Heart right ventricle (tissue), 16 donors: ENCODE results near the gene UQCC5. TPM values are rescaled to one million over a fixed set of nuclear protein-coding genes. Genes with fewer than 3 reads are reported as not detected.

ENCODE experiments used
- ATAC-seq, 8 donors: fragments of 200-7000 bp; cut with Tn5 transposase; one replicate each; pipeline ENCODE4 v1.9.1; 2020; ENCODE audit warnings: mild to moderate bottlenecking in 8 of 8, moderate library complexity in 8 of 8, moderate number of reproducible peaks in 1 of 8
- DNase-seq, 2 donors: peaks; one replicate each; pipeline ENCODE4 v3.0.0-alpha.2; 2020
- H3K27ac ChIP-seq, 10 donors: fragments of 200-600 bp; sonication (generic) in 2 of 10; one replicate each; pipeline versions ENCODE4 v1.5.0 to v1.8.0; 2020 to 2022; ENCODE audit warnings: mild to moderate bottlenecking in 3 of 10
- H3K27me3 ChIP-seq, 7 donors: fragments of 200-600 bp; one replicate each; pipeline ENCODE4 v1.8.0; 2021 to 2022; ENCODE audit warnings: mild to moderate bottlenecking in 2 of 7
- H3K36me3 ChIP-seq, 9 donors: fragments of 200-600 bp; sonication (generic) in 1 of 9; one replicate each; pipeline versions ENCODE4 v1.5.0 to v1.8.0; 2020 to 2022; ENCODE audit warnings: mild to moderate bottlenecking in 2 of 9
- H3K4me1 ChIP-seq, 9 donors: fragments of 200-600 bp; sonication (generic) in 1 of 9; one replicate each; pipeline versions ENCODE4 v1.5.0 to v1.8.0; 2020 to 2022; ENCODE audit warnings: mild to moderate bottlenecking in 4 of 9
- H3K4me3 ChIP-seq, 10 donors: fragments of 200-600 bp; sonication (generic) in 2 of 10; one replicate each; pipeline versions ENCODE4 v1.5.0 to v1.8.0; 2020 to 2022; ENCODE audit warnings: mild to moderate bottlenecking in 7 of 10, moderate library complexity in 2 of 10
- H3K9me3 ChIP-seq, 11 donors: fragments of 200-600 bp in 10 of 11; sonication (generic) in 2 of 11; one replicate each; pipeline versions ENCODE4 v1.5.0 to v1.8.0; 2013 to 2022; ENCODE audit warnings: mild to moderate bottlenecking in 2 of 11, control low read depth in 1 of 11, moderate library complexity in 1 of 11
- WGBS, 2 donors: extraction: QIAGEN DNeasy Blood & Tissue Kit; methylation state at CpG; one replicate each; pipeline ENCODE4 v1.1.7; 2013; ENCODE audit warnings: inconsistent platforms in 1 of 2; 5-methylcytosine and 5-hydroxymethylcytosine counted together
- intact Hi-C, 10 donors: fragments of 100-400 bp; cut with DNase I; formaldehyde crosslinking; loops; one replicate each; pipeline versions ENCODE4 v1.11.1 to v1.14.2; 2022
- polyA plus RNA-seq, 2 donors: library from polyadenylated mRNA; stranded (reverse); fragments of 200-250 nt; gene quantifications; one replicate each; pipeline ENCODE4 v1.2.3, GENCODE V29; 2013
- total RNA-seq, 10 donors: library from RNA; stranded (reverse); fragmentation: NEBNext Ultra II Directional in 3 of 10; extraction: Animal tissue kit (Norgen Biotek cat#: 25700) in 3 of 10; gene quantifications; one replicate each; pipeline versions ENCODE4 v1.2.1 to v1.2.4, GENCODE V29; 2021 to 2023
- TF ChIP-seq, protein P1 (sequence below), 9 donors: fragments of 200-600 bp; sonication (generic) in 2 of 9; IDR thresholded peaks; one replicate each; pipeline versions ENCODE4 v1.5.0 to v1.8.0; 2021 to 2022; ENCODE audit warnings: antibody characterized with exemption in 9 of 9, mild to moderate bottlenecking in 5 of 9, moderate library complexity in 1 of 9
- donor health status: Arrhythmogenic right ventricular cardiomyopathy.
- donor health status: ischemic (EF 13 %, LVEDD 7.1; RV severe dilation, severe dysfunction).
- donor health status: healthy with polysubstance abuse.
- donor health status: DM: no; HTN: yes; CAD: no.
- donor health status: DM: no; HTN: no; CAD: no.
- donor health status: ischemic (EF 25% LVEDD 6.9; RV normal size, moderate dysfunction).
- donor health status: ischemic (EF 25% LVEDD 5.7; RV mildly dilated, moderate dysfunction).
- donor health status: healthy.
- donor health status: DM: yes; HTN: yes; CAD: no.
- donor health status: Ischemic cardiomyopathy.
- donor health status: ischemic (EF 35%, LVEDD 5.7; RV mildly dilated, moderate dysfunction).
- donor health status: nonischemic (EF 11% LVEDD 7.7; RV severe dilation, severe dysfunction).
- donor health status: DM: yes; HTN: yes; CAD: no.
- donor health status: PGD.
- donor health status: ischemic (EF 29% LVEDD 5.4; RV normal size, mild dysfunction).
- donor health status: nonischemic (EF 23%, LVEDD 6.1; RV moderate dilation, normal function).

UQCC5 gene
- total and polyA plus RNA-seq, 12 donors, result 30.2 to 147 (median 70.3) TPM

GRCh38 chr3:52512105-52512504, 24.3 kb upstream of the UQCC5 start:
- H3K4me3 ChIP-seq, result no peak overlapping the region
- DNase-seq (no peak), ATAC-seq (no peak)
- H3K9me3 ChIP-seq, result no peaks in the 10 kb centered on the region
- H3K36me3 ChIP-seq, result peaks cover 0 to 97% (median 0%) of the 10 kb centered on the region in 9 donors
- TF ChIP-seq, protein P1, sequence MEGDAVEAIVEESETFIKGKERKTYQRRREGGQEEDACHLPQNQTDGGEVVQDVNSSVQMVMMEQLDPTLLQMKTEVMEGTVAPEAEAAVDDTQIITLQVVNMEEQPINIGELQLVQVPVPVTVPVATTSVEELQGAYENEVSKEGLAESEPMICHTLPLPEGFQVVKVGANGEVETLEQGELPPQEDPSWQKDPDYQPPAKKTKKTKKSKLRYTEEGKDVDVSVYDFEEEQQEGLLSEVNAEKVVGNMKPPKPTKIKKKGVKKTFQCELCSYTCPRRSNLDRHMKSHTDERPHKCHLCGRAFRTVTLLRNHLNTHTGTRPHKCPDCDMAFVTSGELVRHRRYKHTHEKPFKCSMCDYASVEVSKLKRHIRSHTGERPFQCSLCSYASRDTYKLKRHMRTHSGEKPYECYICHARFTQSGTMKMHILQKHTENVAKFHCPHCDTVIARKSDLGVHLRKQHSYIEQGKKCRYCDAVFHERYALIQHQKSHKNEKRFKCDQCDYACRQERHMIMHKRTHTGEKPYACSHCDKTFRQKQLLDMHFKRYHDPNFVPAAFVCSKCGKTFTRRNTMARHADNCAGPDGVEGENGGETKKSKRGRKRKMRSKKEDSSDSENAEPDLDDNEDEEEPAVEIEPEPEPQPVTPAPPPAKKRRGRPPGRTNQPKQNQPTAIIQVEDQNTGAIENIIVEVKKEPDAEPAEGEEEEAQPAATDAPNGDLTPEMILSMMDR (IDR thresholded peaks at IDR 0.05), result no peak
- no peak overlapping the region for H3K27ac ChIP-seq
- intact Hi-C loops, result no loop called here
- peaks cover 0 to 7% (median 0%) of the 10 kb centered on the region in 9 donors for H3K4me1 ChIP-seq
- WGBS, 2 donors, result 69 to 73% methylated on average over 8 of the region's 8 CpGs
- no peaks in the 10 kb centered on the region for H3K27me3 ChIP-seq

DNA sequence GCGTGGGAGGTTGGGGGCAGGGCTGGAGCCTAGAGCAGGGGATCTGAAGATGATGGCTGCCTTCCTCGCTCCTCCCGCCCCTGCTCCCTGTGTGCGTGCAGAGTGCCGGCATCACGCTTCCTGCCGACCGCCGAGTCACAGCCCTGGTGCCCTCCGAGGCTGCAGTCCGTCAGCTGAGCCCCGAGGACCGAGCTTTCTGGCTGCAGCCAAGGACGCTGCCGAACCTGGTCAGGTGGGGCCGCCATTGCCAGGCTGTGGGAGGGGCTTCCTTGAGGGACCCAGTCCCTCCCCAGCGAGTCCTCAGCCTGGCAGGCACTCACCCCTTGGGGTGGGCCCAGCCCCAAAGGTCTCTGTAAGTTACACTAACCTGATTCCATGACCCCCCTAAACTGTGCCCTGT, 23.7 kb upstream of the UQCC5 start:
- no peaks in the 10 kb centered on the region for H3K27me3 ChIP-seq
- H3K9me3 ChIP-seq, result no peaks in the 10 kb centered on the region
- H3K4me1 ChIP-seq, result peaks cover 0 to 7% (median 0%) of the 10 kb centered on the region in 9 donors
- H3K27ac ChIP-seq, result no peak overlapping the region
- WGBS, 2 donors, result 81 to 89% methylated on average over 17 of the region's 17 CpGs
- intact Hi-C loops, result no loop called here
- TF ChIP-seq, protein P1 (IDR thresholded peaks at IDR 0.05), result no peak
- H3K4me3 ChIP-seq, result no peak overlapping the region
- DNase-seq (no peak), ATAC-seq (no peak)
- H3K36me3 ChIP-seq, result peaks cover 0 to 97% (median 0%) of the 10 kb centered on the region in 9 donors

DNA sequence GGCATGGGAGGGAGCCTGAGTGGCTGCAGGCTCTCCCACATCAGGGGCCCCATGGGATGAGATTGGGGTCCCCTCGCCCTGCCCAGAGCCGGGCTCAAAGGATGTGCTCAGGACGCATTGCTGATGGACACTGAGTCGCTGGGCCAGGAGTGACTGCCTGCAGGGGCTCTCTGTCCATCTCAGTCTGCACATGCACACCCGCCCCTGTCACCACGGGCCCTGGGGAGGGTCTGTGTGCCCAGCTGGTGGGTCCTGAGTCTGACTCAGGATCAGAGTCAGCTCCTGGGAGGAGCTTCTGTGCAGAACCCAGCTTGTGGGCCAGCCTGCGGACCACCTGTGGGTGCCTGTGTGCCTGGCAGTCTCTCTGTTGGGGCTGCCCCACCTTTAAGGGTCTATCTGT, 23.1 kb upstream of the UQCC5 start:
- DNase-seq (no peak), ATAC-seq (no peak)
- H3K27ac ChIP-seq, result no peak overlapping the region
- no peaks in the 10 kb centered on the region for H3K27me3 ChIP-seq
- TF ChIP-seq, protein P1 (IDR thresholded peaks at IDR 0.05), result no peak
- peaks cover 0 to 7% (median 0%) of the 10 kb centered on the region in 9 donors for H3K4me1 ChIP-seq
- H3K36me3 ChIP-seq, result peaks cover 0 to 97% (median 0%) of the 10 kb centered on the region in 9 donors
- intact Hi-C loops, result no loop called here
- H3K9me3 ChIP-seq, result no peaks in the 10 kb centered on the region
- WGBS, 2 donors, result 92 to 96% methylated on average over 7 of the region's 7 CpGs
- no peak overlapping the region for H3K4me3 ChIP-seq

DNA sequence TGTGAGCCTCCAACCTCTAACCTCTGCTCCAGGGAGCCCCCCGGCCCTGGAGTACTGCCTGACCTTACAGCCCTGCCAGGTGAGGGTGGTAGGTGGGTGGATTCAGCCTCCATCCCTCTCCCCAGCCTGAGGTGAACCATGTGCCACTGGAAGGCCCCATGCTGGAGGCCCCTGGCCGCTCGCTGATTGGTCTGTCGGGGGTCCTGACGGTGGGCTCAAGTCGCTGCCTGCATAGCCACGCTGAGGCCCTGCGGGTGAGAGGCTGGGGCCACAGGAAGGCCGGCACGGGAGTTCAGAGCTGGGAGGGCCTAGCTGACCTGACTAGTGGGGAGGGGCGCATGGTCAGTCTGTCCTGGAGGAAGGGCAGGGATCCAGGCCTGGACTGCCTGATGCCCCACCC, 21.8 kb upstream of the UQCC5 start:
- H3K9me3 ChIP-seq, result no peaks in the 10 kb centered on the region

More for the DNA sequence above, 21.8 kb upstream of the UQCC5 start:
- Histone ChIP-seq H3K27ac (no peak overlapping the region), H3K4me3 (no peak overlapping the region), H3K4me1 (peaks cover 0 to 7% (median 0%) of the 10 kb centered on the region in 9 donors), H3K27me3 (no peaks in the 10 kb centered on the region), H3K36me3 (peaks cover 0 to 97% (median 0%) of the 10 kb centered on the region in 9 donors)
- DNase-seq (no peak), ATAC-seq (no peak)
- 89% methylated on average over 11 of the region's 11 CpGs for WGBS, 2 donors
- TF ChIP-seq, protein P1 (IDR thresholded peaks at IDR 0.05), result no peak
- intact Hi-C loops, result no loop called here
